HEK293 (cell line): Measurements from ENCODE around the gene DPY19L1.
"Not testable (repeated sequence)": the region's sequence is repeated elsewhere in the genome, so short reads cannot be mapped to it uniquely, and the experiment has no call there.

Source experiments
- CTCF ChIP-seq: fragments of 450-650 bp; formaldehyde crosslinking; IDR thresholded peaks from 2 replicates; pipeline ENCODE4 v1.5.1; 2016; ENCODE audit warnings: missing biosample characterization, missing genetic modification characterization
- RBAK ChIP-seq: fragments of 450-650 bp; formaldehyde crosslinking; IDR thresholded peaks from 2 replicates; pipeline ENCODE4 v1.5.1; 2016; ENCODE audit warnings: missing biosample characterization, missing genetic modification characterization
- SP2 ChIP-seq: fragments of 450-650 bp; formaldehyde crosslinking; IDR thresholded peaks from 2 replicates; pipeline ENCODE4 v1.5.1; 2016; ENCODE audit warnings: missing biosample characterization, missing genetic modification characterization
- ZBTB7A ChIP-seq: fragments of 450-650 bp; formaldehyde crosslinking; IDR thresholded peaks from 2 replicates; pipeline ENCODE4 v1.5.1; 2016; ENCODE audit warnings: low read depth, missing biosample characterization, missing genetic modification characterization
- ZNF354C ChIP-seq: fragments of 450-650 bp; formaldehyde crosslinking; IDR thresholded peaks from 2 replicates; pipeline ENCODE4 v1.5.1; 2016; ENCODE audit warnings: missing biosample characterization, missing genetic modification characterization, low read depth, borderline replicate concordance

GRCh38 chr7:35055733-35056132 lies 18.4 kb upstream of the DPY19L1 start:
- TF ChIP-seq ZNF354C (tag by site-specific recombination); RBAK; ZBTB7A (tag by site-specific recombination); SP2 (tag by site-specific recombination); CTCF (tag by site-specific recombination): not testable (repeated sequence)
